Activated CD4-positive, alpha-beta memory T cell treated with anti-CD3 and anti-CD28 coated beads for 36 hours (primary cell): ENCODE data around the gene ADD1. TPM values are rescaled to one million over a fixed set of nuclear protein-coding genes. Genes with fewer than 3 reads are reported as not detected.

Source experiments
- CTCF ChIA-PET: fragments of 350-600 bp; sonication (Branson Sonifier 250); formaldehyde crosslinking; loops from one replicate; lab custom pipeline; 2021; ENCODE audit warnings: antibody characterized with exemption, inconsistent platforms; lab: Charles Lee
- POLR2A ChIA-PET: fragments of 350-600 bp; sonication (Branson Sonifier 250); formaldehyde crosslinking; loops from one replicate; lab custom pipeline; 2021; ENCODE audit warnings: antibody characterized with exemption; lab: Charles Lee
- DNase-seq: peaks from one replicate; pipeline ENCODE4 v3.0.0-alpha.2; 2020
- H3K27ac Mint-ChIP-seq: one replicate; pipeline ENCODE4 v1.8.0; 2021; ENCODE audit warnings: mixed read lengths
- H3K27me3 Mint-ChIP-seq: one replicate; pipeline ENCODE4 v1.8.0; 2021; ENCODE audit warnings: mixed read lengths
- H3K36me3 Mint-ChIP-seq: one replicate; pipeline ENCODE4 v1.8.0; 2021; ENCODE audit warnings: mixed read lengths
- H3K4me1 Mint-ChIP-seq: one replicate; pipeline ENCODE4 v1.8.0; 2021; ENCODE audit warnings: low read depth, mixed read lengths
- H3K4me3 Mint-ChIP-seq: one replicate; pipeline ENCODE4 v1.8.0; 2021; ENCODE audit warnings: mild to moderate bottlenecking, mixed read lengths
- H3K9me3 Mint-ChIP-seq: one replicate; pipeline ENCODE4 v1.8.0; 2021; ENCODE audit warnings: mixed read lengths
- intact Hi-C: fragments of 100-400 bp; cut with micrococcal nuclease; formaldehyde crosslinking; loops from one replicate; pipeline ENCODE4 v1.15.1; 2023
- total RNA-seq, 2 experiments: library from RNA; stranded (reverse); gene quantifications; one replicate each; pipeline ENCODE4 v1.2.3, GENCODE V29; 2021

ADD1 gene
- total RNA-seq, 2 experiments from 2014 or later = 212 TPM

DNA sequence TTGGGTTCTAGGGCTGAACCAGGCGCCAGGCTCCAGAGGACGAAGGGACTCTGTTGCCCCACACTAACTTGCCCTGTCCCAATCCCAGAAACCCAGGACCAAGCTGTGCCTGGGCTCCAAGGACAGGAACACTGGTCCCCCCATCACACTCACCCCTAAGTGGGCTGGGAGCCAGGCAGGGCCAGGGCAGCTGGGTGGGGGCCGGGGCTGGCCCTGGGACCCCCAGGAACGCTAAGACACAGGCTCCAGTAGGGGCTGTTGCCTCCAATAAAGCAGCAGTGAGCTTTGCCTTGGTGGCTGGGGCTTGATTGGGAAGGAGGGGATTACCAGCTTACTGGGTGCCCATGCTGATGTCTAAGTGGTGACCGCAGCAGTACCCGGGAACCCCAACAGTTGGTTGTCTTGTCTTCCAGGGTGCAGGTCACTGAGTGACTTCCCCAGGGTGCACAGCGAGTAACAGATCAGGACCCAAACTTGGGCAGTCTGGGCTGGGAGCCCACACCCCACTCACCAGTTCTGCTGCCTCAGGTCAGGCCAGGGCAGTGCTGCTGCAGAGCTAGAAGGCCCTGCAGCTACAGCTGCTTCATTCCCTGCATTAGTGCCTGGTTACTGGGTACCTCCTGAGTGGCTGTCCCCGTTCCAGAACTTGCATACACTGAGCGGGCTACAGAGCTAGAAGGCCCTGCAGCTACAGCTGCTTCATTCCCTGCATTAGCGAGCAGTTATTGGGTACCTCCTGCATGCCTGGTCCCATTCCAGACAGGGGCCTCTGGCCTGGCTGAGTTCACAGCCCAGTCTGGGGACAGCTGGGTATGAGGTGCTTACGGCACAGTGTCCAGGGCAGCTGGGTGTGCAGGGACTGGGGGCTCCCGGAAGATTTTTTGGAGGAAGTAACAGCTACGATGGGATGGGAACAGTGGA lies 9.4 kb upstream of the ADD1 start:
- CTCF ChIA-PET = interaction anchor here (0.8 kb wide), 1 partner anchor 120 kb away, joined by 3 read pairs; no protein-coding TSS in a partner anchor
- intact Hi-C loops = no loop called here
- POLR2A ChIA-PET = no interaction called here
- no peaks in the 10 kb centered on the region for H3K27me3 Mint-ChIP-seq
- H3K4me1 Mint-ChIP-seq = peaks cover 38% of the 10 kb centered on the region
- peaks cover 11% of the 10 kb centered on the region for H3K36me3 Mint-ChIP-seq
- no peaks in the 10 kb centered on the region for H3K9me3 Mint-ChIP-seq
- DNase-seq = peak; percentile 5
- H3K4me3 Mint-ChIP-seq = no peak overlapping the region
- peak overlapping the region; percentile 83 for H3K27ac Mint-ChIP-seq

DNA sequence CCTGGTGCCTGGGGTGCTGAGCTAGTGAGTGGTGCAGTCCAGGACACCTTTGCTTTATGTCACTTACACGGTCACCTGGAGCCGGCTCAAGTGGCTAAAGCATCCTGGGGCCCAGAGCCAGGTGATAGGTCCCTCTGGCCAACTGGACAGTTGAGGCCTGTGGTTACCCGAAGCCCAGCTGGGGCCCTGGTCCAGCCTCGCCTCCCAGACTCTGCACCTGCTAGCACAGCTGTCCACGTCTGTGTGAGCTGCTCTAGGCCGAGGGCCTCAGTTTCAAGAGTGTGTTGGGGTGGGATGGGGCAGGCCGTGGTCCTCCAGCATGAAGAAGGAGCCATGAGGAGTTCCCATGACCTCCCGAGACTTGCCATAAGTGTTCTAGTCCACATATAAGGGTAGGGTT lies 7.7 kb upstream of the ADD1 start:
- POLR2A ChIA-PET = no interaction called here
- H3K27me3 Mint-ChIP-seq = no peaks in the 10 kb centered on the region
- peaks cover 3% of the 10 kb centered on the region for H3K9me3 Mint-ChIP-seq
- peak overlapping the region; percentile 18 for H3K27ac Mint-ChIP-seq
- DNase-seq = peak; percentile 7
- H3K36me3 Mint-ChIP-seq = peaks cover 12% of the 10 kb centered on the region
- H3K4me3 Mint-ChIP-seq = no peak overlapping the region
- intact Hi-C loops = no loop called here
- CTCF ChIA-PET = no interaction called here
- peaks cover 38% of the 10 kb centered on the region for H3K4me1 Mint-ChIP-seq

DNA sequence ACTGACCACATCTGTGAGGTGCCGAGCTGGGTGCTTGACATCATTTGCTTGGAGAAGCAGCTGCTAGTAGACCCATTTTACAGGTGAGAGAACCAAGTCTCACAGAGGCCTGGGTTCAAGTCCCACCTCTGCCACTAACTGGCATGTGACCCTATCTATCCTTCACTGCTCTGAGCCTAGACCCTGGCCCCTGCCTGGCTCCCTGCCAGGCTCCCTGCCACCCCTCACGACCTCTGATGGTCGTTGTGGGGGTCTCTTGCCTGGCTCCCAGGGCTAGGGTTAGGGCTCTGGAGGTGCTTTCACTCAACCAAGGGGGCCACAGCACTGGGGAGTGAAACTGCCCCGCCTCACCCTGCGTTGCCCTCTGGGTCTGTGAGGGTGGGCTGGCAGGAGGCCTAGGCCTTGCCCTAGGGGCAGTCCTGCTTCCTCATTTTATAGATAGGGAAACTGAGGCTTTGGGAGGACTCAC lies 7.2 kb upstream of the ADD1 start:
- Mint-ChIP-seq H3K4me1 (peaks cover 38% of the 10 kb centered on the region), H3K27ac (peak overlapping the region; percentile 18), H3K9me3 (peaks cover 3% of the 10 kb centered on the region), H3K27me3 (no peaks in the 10 kb centered on the region), H3K4me3 (no peak overlapping the region), H3K36me3 (peaks cover 12% of the 10 kb centered on the region)
- intact Hi-C loops = no loop called here
- ChIA-PET CTCF (no interaction called here), POLR2A (no interaction called here)
- peak; percentile 8 for DNase-seq

- Mint-ChIP-seq H3K27ac (peak overlapping the region; percentile 92), H3K4me3 (peak overlapping the region; percentile 74), H3K27me3 (no peaks in the 10 kb centered on the region), H3K4me1 (peaks cover 41% of the 10 kb centered on the region), H3K9me3 (peaks cover 3% of the 10 kb centered on the region), H3K36me3 (peaks cover 10% of the 10 kb centered on the region)
- CTCF ChIA-PET = no interaction called here
- peak; percentile 9 for DNase-seq
- intact Hi-C loops = no loop called here
- POLR2A ChIA-PET = no interaction called here
Measured at GRCh38 chr4:2837110-2837903, 6.3 kb upstream of the ADD1 start.

DNA sequence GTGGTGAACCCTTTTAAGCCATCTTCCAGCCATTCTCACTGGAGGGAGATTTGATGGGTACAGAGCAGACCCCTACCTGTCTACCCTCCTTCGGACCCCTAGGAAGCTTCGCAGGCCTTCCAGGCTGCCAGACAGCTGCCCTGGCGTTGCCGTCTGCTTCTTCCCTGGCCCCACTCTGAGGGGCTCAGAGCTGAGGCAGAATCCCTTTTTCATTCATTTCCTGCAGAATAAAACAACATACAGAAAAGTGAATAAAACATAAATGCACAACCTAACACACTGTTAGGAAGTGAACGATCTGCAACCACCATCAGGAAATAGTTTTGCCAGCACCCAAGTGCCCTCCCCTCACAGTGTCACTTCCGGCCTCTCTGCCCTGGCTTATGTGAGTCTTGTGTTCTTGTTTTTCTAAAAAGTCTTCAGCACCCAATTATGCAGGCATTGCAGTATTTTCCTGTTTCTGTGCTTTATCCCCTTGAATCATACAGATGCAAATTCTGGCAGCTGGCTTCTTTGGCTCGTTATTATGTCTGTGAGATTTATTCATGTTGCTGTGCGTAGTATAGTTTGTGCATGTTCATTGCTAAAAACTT lies 5.6 kb upstream of the ADD1 start:
- POLR2A ChIA-PET = no interaction called here
- peaks cover 47% of the 10 kb centered on the region for H3K4me1 Mint-ChIP-seq

GRCh38 chr4:2839060-2839459 lies 4.6 kb upstream of the ADD1 start:
- intact Hi-C loops = no loop called here

More for the DNA sequence above, 5.6 kb upstream of the ADD1 start:
- CTCF ChIA-PET = interaction anchor here (0.6 to 2.2 kb wide), 2 partner anchors 10 to 74 kb away, joined by 4 to 6 read pairs; no protein-coding TSS in a partner anchor
- H3K36me3 Mint-ChIP-seq = peaks cover 8% of the 10 kb centered on the region
- peaks cover 3% of the 10 kb centered on the region for H3K9me3 Mint-ChIP-seq
- H3K4me3 Mint-ChIP-seq = peak overlapping the region; percentile 74
- intact Hi-C loops = loop anchor here (1.0 kb wide), 1 partner anchor 8 kb away; no protein-coding TSS in a partner anchor
- no peaks in the 10 kb centered on the region for H3K27me3 Mint-ChIP-seq
- H3K27ac Mint-ChIP-seq = peak overlapping the region; percentile 92
- peak; percentile 82 for DNase-seq

GRCh38 chr4:2842687-2843262 lies 869 bp upstream of the ADD1 start:
- Mint-ChIP-seq H3K4me3 (peak overlapping the region; percentile 79), H3K27me3 (no peaks in the 10 kb centered on the region), H3K36me3 (peaks cover 10% of the 10 kb centered on the region), H3K9me3 (peaks cover 3% of the 10 kb centered on the region), H3K27ac (peak overlapping the region; percentile 74), H3K4me1 (peaks cover 52% of the 10 kb centered on the region)
- intact Hi-C loops = loop anchor here (5.0 kb wide), 1 partner anchor 45 kb away; no protein-coding TSS in a partner anchor
- ChIA-PET CTCF (interaction anchor here (0.6 kb wide), 1 partner anchor 111 kb away, joined by 3 read pairs; no protein-coding TSS in a partner anchor), POLR2A (interaction anchor here (1.1 to 1.4 kb wide), 2 partner anchors 14 to 57 kb away, joined by 3 read pairs; no protein-coding TSS in a partner anchor)
- DNase-seq = no peak

More at GRCh38 chr4:2839060-2839459, 4.6 kb upstream of the ADD1 start:
- peaks cover 48% of the 10 kb centered on the region for H3K4me1 Mint-ChIP-seq
- H3K27me3 Mint-ChIP-seq = no peaks in the 10 kb centered on the region
- ChIA-PET CTCF (interaction anchor here (2.2 kb wide), 1 partner anchor 75 kb away, joined by 4 read pairs; no protein-coding TSS in a partner anchor), POLR2A (interaction anchor here (0.7 to 1.0 kb wide), 3 partner anchors 9 to 115 kb away, joined by 3 to 4 read pairs (median 4); no protein-coding TSS in a partner anchor)
- peaks cover 3% of the 10 kb centered on the region for H3K9me3 Mint-ChIP-seq
- peak; percentile 6 for DNase-seq
- H3K27ac Mint-ChIP-seq = peak overlapping the region; percentile 92
- peaks cover 4% of the 10 kb centered on the region for H3K36me3 Mint-ChIP-seq
- H3K4me3 Mint-ChIP-seq = peak overlapping the region; percentile 74

DNA sequence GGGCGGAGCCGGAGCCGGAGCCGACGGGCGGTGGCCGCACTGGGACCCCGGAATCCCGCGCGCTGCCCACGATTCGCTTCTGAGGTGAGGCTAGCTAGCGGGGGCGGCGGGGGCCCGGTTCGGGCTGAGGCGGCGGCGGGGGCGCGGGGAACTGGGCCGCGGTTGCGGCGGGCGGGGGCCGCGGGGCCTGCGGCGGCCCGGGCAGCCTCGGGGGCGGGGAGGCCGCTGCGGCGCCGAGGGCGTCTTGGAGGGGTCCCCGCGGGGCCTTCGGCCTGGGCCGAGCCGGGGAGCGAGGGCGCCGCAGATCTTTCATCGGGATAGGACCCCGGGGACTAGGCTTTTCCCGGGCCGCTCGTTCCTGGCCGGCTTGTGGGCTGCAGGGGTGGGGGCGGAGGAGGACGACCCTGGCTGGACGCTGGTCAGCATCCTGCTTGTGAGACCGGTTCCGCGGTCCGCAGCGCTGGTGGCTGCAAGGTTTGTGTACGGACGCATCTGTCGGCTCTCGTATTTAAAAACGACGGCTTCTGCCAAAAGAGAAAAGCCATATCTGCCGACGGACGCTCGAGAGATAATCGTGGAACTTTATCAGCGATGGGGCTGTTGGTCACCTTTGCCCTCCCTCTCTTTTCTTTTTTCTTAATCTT lies 419 bp downstream of the ADD1 start:
- POLR2A ChIA-PET = interaction anchor here (2.0 to 5.0 kb wide), 2 partner anchors 34 to 92 kb away, joined by 6 to 23 read pairs; no protein-coding TSS in a partner anchor
- intact Hi-C loops = loop anchor here (2.0 to 5.0 kb wide), 3 partner anchors 31 to 93 kb away; no protein-coding TSS in a partner anchor

DNA sequence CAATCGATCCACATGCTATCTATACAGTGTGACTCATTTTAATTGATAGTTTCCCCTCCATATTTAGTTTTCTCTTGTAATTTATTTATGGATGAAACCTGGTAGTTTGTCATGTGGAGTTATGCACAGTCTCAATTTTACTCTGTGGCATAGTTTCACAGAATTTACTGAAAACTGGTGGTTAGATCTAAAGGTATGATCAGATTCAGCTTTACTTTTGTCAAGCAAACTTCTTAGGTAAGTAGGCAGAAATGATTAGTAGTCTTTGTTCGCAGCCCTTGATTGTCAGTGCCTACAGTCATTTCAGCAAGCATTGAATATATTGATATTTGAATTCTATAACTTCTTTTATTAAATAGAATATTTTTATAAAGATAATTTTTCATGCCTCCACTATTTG lies 2.5 kb downstream of the ADD1 start:
- Mint-ChIP-seq H3K27ac (peak overlapping the region; percentile 82), H3K36me3 (peaks cover 8% of the 10 kb centered on the region), H3K4me1 (peaks cover 65% of the 10 kb centered on the region), H3K27me3 (no peaks in the 10 kb centered on the region), H3K4me3 (peak overlapping the region; percentile 89), H3K9me3 (no peaks in the 10 kb centered on the region)
- ChIA-PET CTCF (interaction anchor here (1.5 kb wide), 1 partner anchor 108 kb away, joined by 4 read pairs; no protein-coding TSS in a partner anchor), POLR2A (interaction anchor here (2.0 to 5.0 kb wide), 2 partner anchors 32 to 90 kb away, joined by 6 to 23 read pairs; no protein-coding TSS in a partner anchor)
- no peak for DNase-seq
- intact Hi-C loops = loop anchor here (1.0 kb wide), 4 partner anchors 8 to 108 kb away; no protein-coding TSS in a partner anchor

More for the DNA sequence above, 419 bp downstream of the ADD1 start:
- H3K27me3 Mint-ChIP-seq = no peaks in the 10 kb centered on the region
- peaks cover 3% of the 10 kb centered on the region for H3K9me3 Mint-ChIP-seq
- H3K36me3 Mint-ChIP-seq = peaks cover 10% of the 10 kb centered on the region
- peak overlapping the region; percentile 82 for H3K27ac Mint-ChIP-seq
- peak; percentile 40 for DNase-seq
- CTCF ChIA-PET = interaction anchor here (1.5 kb wide), 1 partner anchor 31 kb away, joined by 3 read pairs; no protein-coding TSS in a partner anchor
- H3K4me1 Mint-ChIP-seq = peaks cover 51% of the 10 kb centered on the region
- H3K4me3 Mint-ChIP-seq = peak overlapping the region; percentile 89

DNA sequence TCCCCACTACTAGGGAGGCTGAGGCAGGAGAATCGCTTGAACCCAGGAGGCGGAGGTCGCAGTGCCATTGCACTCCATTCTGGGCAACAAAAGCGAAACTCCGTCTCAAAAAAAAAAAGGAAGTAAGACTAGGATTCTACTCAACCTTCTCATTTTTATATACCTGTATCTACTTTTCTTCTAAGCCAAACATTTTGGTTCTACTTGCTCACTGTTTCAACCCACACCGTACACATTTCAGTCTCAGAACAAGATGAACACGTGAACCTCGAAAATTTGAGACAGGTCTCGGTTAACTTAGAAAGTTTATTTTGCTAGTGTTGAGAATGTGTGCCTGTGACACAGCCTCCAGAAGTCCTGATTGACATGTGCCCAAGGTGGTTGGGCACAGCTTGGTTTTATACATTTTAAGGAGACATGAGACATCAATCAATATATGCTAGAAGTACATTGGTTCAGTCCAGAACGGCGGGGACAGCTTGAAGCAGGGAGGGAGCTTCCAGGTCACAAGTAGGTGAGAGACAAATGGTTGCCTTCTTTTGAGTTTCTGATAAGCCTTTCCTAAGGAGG lies 3.7 kb downstream of the ADD1 start:
- Mint-ChIP-seq H3K27me3 (no peaks in the 10 kb centered on the region), H3K4me3 (no peak overlapping the region), H3K27ac (peak overlapping the region; percentile 49), H3K4me1 (peaks cover 73% of the 10 kb centered on the region), H3K36me3 (peaks cover 8% of the 10 kb centered on the region), H3K9me3 (no peaks in the 10 kb centered on the region)
- ChIA-PET POLR2A (interaction anchor here (5.0 kb wide), 1 partner anchor 89 kb away, joined by 23 read pairs; no protein-coding TSS in a partner anchor), CTCF (interaction anchor here (1.1 to 1.2 kb wide), 2 partner anchors 25 to 83 kb away, joined by 3 to 4 read pairs; no protein-coding TSS in a partner anchor)
- no peak for DNase-seq
- intact Hi-C loops = no loop called here
